Measurements from ENCODE around the gene SLC40A1.

GRCh38 chr2:189519631-189520387, 60.8 kb downstream of the SLC40A1 start:
- TF ChIP-seq POLR2AphosphoS5 (IDR thresholded peaks at IDR 0.05): no peak
- TF ChIP-seq, protein P1, sequence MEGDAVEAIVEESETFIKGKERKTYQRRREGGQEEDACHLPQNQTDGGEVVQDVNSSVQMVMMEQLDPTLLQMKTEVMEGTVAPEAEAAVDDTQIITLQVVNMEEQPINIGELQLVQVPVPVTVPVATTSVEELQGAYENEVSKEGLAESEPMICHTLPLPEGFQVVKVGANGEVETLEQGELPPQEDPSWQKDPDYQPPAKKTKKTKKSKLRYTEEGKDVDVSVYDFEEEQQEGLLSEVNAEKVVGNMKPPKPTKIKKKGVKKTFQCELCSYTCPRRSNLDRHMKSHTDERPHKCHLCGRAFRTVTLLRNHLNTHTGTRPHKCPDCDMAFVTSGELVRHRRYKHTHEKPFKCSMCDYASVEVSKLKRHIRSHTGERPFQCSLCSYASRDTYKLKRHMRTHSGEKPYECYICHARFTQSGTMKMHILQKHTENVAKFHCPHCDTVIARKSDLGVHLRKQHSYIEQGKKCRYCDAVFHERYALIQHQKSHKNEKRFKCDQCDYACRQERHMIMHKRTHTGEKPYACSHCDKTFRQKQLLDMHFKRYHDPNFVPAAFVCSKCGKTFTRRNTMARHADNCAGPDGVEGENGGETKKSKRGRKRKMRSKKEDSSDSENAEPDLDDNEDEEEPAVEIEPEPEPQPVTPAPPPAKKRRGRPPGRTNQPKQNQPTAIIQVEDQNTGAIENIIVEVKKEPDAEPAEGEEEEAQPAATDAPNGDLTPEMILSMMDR (IDR thresholded peaks at IDR 0.05): no peak
